Measurements from ENCODE around the gene ARHGAP44. TPM values are rescaled to one million over a fixed set of nuclear protein-coding genes. Genes with fewer than 3 reads are reported as not detected.
"Not testable (repeated sequence)": the region's sequence is repeated elsewhere in the genome, so short reads cannot be mapped to it uniquely, and the experiment has no call there.

The ARHGAP44 gene
- total RNA-seq, 1 experiment from 2014 or later: 0.40 TPM

DNA sequence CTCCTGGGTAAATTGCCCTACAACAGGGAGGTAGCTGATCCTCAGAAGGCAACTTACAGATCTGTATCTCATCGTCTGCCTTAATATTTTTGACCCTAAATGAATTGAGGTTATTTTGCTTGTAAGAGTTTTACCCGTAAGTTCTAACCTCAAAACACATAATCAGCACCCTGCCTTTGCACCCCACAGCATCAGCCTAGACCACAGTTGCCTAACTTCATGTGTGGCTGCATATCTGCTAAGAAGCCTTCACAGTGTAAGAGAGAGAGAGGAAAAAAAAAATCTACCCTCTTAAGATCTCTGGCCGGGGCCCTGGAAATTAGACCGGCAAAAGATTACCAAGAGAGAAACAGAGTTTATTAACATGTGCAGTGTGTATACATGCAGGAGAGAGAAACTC, 76.9 kb downstream of the ARHGAP44 start:
- Histone ChIP-seq H3K4me3 (ENCODE audit: low read length) (no peak overlapping the region), H3F3A (ENCODE audit: low read length, unreplicated experiment) (no peaks in the 10 kb centered on the region), H3K4me2 (ENCODE audit: low read length) (no peak overlapping the region), H3K9me2 (replicated peaks; ENCODE audit: low read length) (no peaks in the 10 kb centered on the region), H3K79me2 (ENCODE audit: low read length) (no peaks in the 10 kb centered on the region), H3K9me3 (ENCODE audit: low read length) (peaks cover 9% of the 10 kb centered on the region), H3K27ac (ENCODE audit: low read length) (no peak overlapping the region), H3K9ac (ENCODE audit: low read length) (no peak overlapping the region), H4K20me1 (ENCODE audit: low read length) (no peaks in the 10 kb centered on the region), H3K4me1 (ENCODE audit: insufficient read depth, low read length) (no peaks in the 10 kb centered on the region), H2AFZ (ENCODE audit: low read length) (no peak overlapping the region), H3K36me3 (ENCODE audit: low read depth, low read length) (no peaks in the 10 kb centered on the region), H3K27me3 (ENCODE audit: low read length) (0 out of 2 replicates have a peak, but pooled peaks cover 11% of the 10 kb centered on the region)
- ChIA-PET CTCF (no interaction called here), POLR2A (ENCODE audit: unreplicated experiment) (no interaction called here)
- BruUV-seq (replicated peaks): no TSS peak
- intact Hi-C loops (cut with micrococcal nuclease): no loop called here
- TF ChIP-seq EZH2 (IDR thresholded peaks at IDR 0.05; ENCODE audit: low read length, unreplicated experiment) (no peak), EZH2phosphoT487 (IDR thresholded peaks at IDR 0.05; ENCODE audit: borderline replicate concordance, low read length) (no peak)
- TF ChIP-seq, protein P1, sequence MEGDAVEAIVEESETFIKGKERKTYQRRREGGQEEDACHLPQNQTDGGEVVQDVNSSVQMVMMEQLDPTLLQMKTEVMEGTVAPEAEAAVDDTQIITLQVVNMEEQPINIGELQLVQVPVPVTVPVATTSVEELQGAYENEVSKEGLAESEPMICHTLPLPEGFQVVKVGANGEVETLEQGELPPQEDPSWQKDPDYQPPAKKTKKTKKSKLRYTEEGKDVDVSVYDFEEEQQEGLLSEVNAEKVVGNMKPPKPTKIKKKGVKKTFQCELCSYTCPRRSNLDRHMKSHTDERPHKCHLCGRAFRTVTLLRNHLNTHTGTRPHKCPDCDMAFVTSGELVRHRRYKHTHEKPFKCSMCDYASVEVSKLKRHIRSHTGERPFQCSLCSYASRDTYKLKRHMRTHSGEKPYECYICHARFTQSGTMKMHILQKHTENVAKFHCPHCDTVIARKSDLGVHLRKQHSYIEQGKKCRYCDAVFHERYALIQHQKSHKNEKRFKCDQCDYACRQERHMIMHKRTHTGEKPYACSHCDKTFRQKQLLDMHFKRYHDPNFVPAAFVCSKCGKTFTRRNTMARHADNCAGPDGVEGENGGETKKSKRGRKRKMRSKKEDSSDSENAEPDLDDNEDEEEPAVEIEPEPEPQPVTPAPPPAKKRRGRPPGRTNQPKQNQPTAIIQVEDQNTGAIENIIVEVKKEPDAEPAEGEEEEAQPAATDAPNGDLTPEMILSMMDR (conservative IDR thresholded peaks at IDR 0.05; ENCODE audit: low read depth, low read length): no peak
- DNase-seq: no peak
- ATAC-seq: no peak

GRCh38 chr17:12867726-12868125, 78.4 kb downstream of the ARHGAP44 start:
- intact Hi-C loops (cut with micrococcal nuclease): no loop called here
- no peaks in the 10 kb centered on the region for H3K79me2 ChIP-seq (ENCODE audit: low read length)
- no peak overlapping the region for H3K27ac ChIP-seq (ENCODE audit: low read length)
- no peak for DNase-seq
- no TSS peak for BruUV-seq (replicated peaks)
- no peak overlapping the region for H2AFZ ChIP-seq (ENCODE audit: low read length)
- H3K9ac ChIP-seq (ENCODE audit: low read length): no peak overlapping the region
- H3K4me2 ChIP-seq (ENCODE audit: low read length): no peak overlapping the region
- no peak overlapping the region for H3K4me3 ChIP-seq (ENCODE audit: low read length)
- no peaks in the 10 kb centered on the region for H4K20me1 ChIP-seq (ENCODE audit: low read length)
- no peaks in the 10 kb centered on the region for H3K36me3 ChIP-seq (ENCODE audit: low read depth, low read length)
- ChIA-PET CTCF (no interaction called here), POLR2A (ENCODE audit: unreplicated experiment) (no interaction called here)
- H3K9me3 ChIP-seq (ENCODE audit: low read length): peaks cover 6% of the 10 kb centered on the region; the same call in 1 of the 2 replicates
- no peak for ATAC-seq
- H3K9me2 ChIP-seq (replicated peaks; ENCODE audit: low read length): no peaks in the 10 kb centered on the region
- no peaks in the 10 kb centered on the region for H3K4me1 ChIP-seq (ENCODE audit: insufficient read depth, low read length)
- TF ChIP-seq EZH2phosphoT487 (IDR thresholded peaks at IDR 0.05; ENCODE audit: borderline replicate concordance, low read length): no peak
- TF ChIP-seq EZH2 (IDR thresholded peaks at IDR 0.05; ENCODE audit: low read length, unreplicated experiment): no peak
- TF ChIP-seq, protein P1 (conservative IDR thresholded peaks at IDR 0.05; ENCODE audit: low read depth, low read length): no peak
- peaks cover 14% of the 10 kb centered on the region; the same call in 1 of the 2 replicates for H3K27me3 ChIP-seq (ENCODE audit: low read length)
- no peaks in the 10 kb centered on the region for H3F3A ChIP-seq (ENCODE audit: low read length, unreplicated experiment)

GRCh38 chr17:12873415-12874125, 84.3 kb downstream of the ARHGAP44 start:
- BruUV-seq (replicated peaks); DNase-seq; H3K4me2 ChIP-seq (ENCODE audit: low read length); H3K27me3 ChIP-seq (ENCODE audit: low read length); H3F3A ChIP-seq (ENCODE audit: low read length, unreplicated experiment); H2AFZ ChIP-seq (ENCODE audit: low read length); H3K9me3 ChIP-seq (ENCODE audit: low read length); H4K20me1 ChIP-seq (ENCODE audit: low read length); H3K36me3 ChIP-seq (ENCODE audit: low read depth, low read length); H3K9me2 ChIP-seq (replicated peaks; ENCODE audit: low read length); intact Hi-C loops (cut with micrococcal nuclease); H3K9ac ChIP-seq (ENCODE audit: low read length); POLR2A ChIA-PET (ENCODE audit: unreplicated experiment); H3K4me1 ChIP-seq (ENCODE audit: insufficient read depth, low read length); H3K27ac ChIP-seq (ENCODE audit: low read length); ATAC-seq; H3K79me2 ChIP-seq (ENCODE audit: low read length); H3K4me3 ChIP-seq (ENCODE audit: low read length); CTCF ChIA-PET: not testable (repeated sequence)
